B cell (primary cell): Measurements from ENCODE around the gene TNRC6A. TPM values are rescaled to one million over a fixed set of nuclear protein-coding genes. Genes with fewer than 3 reads are reported as not detected.
"Not testable (repeated sequence)": the region's sequence is repeated elsewhere in the genome, so short reads cannot be mapped to it uniquely, and the experiment has no call there.

ENCODE experiments used
- ATAC-seq: fragments of 200-7000 bp; cut with Tn5 transposase; one replicate; pipeline ENCODE4 v1.10.0; 2021; ENCODE audit warnings: low read depth, mild to moderate bottlenecking, moderate number of reproducible peaks, moderate library complexity
- CTCF ChIA-PET: fragments of 350-600 bp; sonication (Branson Sonifier 250); formaldehyde crosslinking; loops from one replicate; lab custom pipeline; 2021; ENCODE audit warnings: antibody characterized with exemption, inconsistent platforms; lab: Charles Lee
- POLR2A ChIA-PET: fragments of 350-600 bp; sonication (Branson Sonifier 250); formaldehyde crosslinking; loops from one replicate; lab custom pipeline; 2021; ENCODE audit warnings: antibody characterized with exemption; lab: Charles Lee
- DNase-seq: peaks from one replicate; pipeline ENCODE4 v3.0.0; 2013
- H2AFZ ChIP-seq: 2 replicates; pipeline ENCODE4 v1.6.1; 2012; ENCODE audit warnings: mild to moderate bottlenecking, low read depth, low read length; ENCODE audit not compliant: insufficient read depth, poor library complexity, severe bottlenecking
- H3K27ac ChIP-seq, 2 donors: 1 replicate in 1 of 2; 2 replicates in 1 of 2; pipeline ENCODE4 v1.5.1; 2012 to 2013; ENCODE audit warnings: low read length in 2 of 2, mild to moderate bottlenecking in 2 of 2, moderate library complexity in 1 of 2
- H3K27me3 ChIP-seq, 4 experiments: fragments of 200-600 bp in 1 of 4; sonication (generic) in 1 of 4; replicated peaks in 1 of 4; 1 replicate in 2 of 4; 2 replicates in 2 of 4; pipeline versions ENCODE4 v1.6.1 to v1.7.0; 2013 to 2016; ENCODE audit warnings: low read length in 3 of 4, mild to moderate bottlenecking in 2 of 4, mixed read lengths in 1 of 4, moderate library complexity in 1 of 4; ENCODE audit not compliant: insufficient read depth in 4 of 4, control insufficient read depth in 3 of 4; ENCODE audit errors: control extremely low read depth in 1 of 4
- H3K36me3 ChIP-seq, 2 experiments: replicated peaks in 1 of 2; 1 replicate in 1 of 2; 2 replicates in 1 of 2; pipeline versions ENCODE4 v1.6.1 to v1.7.1; 2013; ENCODE audit warnings: low read length in 1 of 2; ENCODE audit not compliant: insufficient read depth in 2 of 2, control insufficient read depth in 1 of 2; ENCODE audit errors: control extremely low read depth in 1 of 2, extremely low read depth in 1 of 2
- H3K4me1 ChIP-seq, 2 donors: fragments of 200-600 bp in 1 of 2; sonication (generic) in 1 of 2; 1 replicate in 1 of 2; 2 replicates in 1 of 2; pipeline versions ENCODE4 v1.5.1 to v1.6.1; 2013 to 2017; ENCODE audit warnings: low read length in 2 of 2; ENCODE audit not compliant: control insufficient read depth in 2 of 2, insufficient read depth in 2 of 2
- H3K4me2 ChIP-seq: replicated peaks from 2 replicates; pipeline ENCODE3; 2012; ENCODE audit warnings: mild to moderate bottlenecking, low read depth, low read length; ENCODE audit not compliant: poor library complexity, severe bottlenecking
- H3K4me3 ChIP-seq, 5 experiments: fragments of 200-600 bp in 1 of 5; sonication (generic) in 1 of 5; 1 replicate in 3 of 5; 2 replicates in 2 of 5; pipeline versions ENCODE4 v1.5.1 to v1.7.0; 2011 to 2016; ENCODE audit warnings: low read length in 4 of 5, mild to moderate bottlenecking in 4 of 5, low read depth in 2 of 5, control low read depth in 1 of 5, moderate library complexity in 1 of 5; ENCODE audit not compliant: insufficient read depth in 1 of 5; ENCODE audit errors: control extremely low read depth in 1 of 5, extremely low read depth in 1 of 5
- H3K79me2 ChIP-seq: fragments of 200-600 bp; sonication (generic); one replicate; pipeline ENCODE4 v1.6.0; 2016; ENCODE audit warnings: low read length; ENCODE audit not compliant: control insufficient read depth, insufficient read depth
- H3K9ac ChIP-seq: fragments of 200-600 bp; sonication (generic); 2 replicates; pipeline ENCODE4 v1.6.1; 2017; ENCODE audit warnings: mild to moderate bottlenecking, low read length, moderate library complexity
- H3K9me3 ChIP-seq, 3 donors: one replicate each; pipeline versions ENCODE4 v1.6.1 to v1.7.1; 2013; ENCODE audit warnings: low read length in 2 of 3; ENCODE audit not compliant: control insufficient read depth in 2 of 3, insufficient read depth in 1 of 3; ENCODE audit errors: control extremely low read depth in 1 of 3
- H4K20me1 ChIP-seq: 2 replicates; pipeline ENCODE4 v1.6.0; 2012; ENCODE audit warnings: mild to moderate bottlenecking, low read length; ENCODE audit not compliant: insufficient read depth, control insufficient read depth, poor library complexity, severe bottlenecking
- H3K27ac Mint-ChIP-seq: one replicate; pipeline ENCODE4 v1.8.0; 2021; ENCODE audit warnings: mixed read lengths
- H3K27me3 Mint-ChIP-seq: one replicate; pipeline ENCODE4 v1.8.0; 2021; ENCODE audit warnings: mixed read lengths
- H3K4me1 Mint-ChIP-seq: one replicate; pipeline ENCODE4 v1.8.0; 2021; ENCODE audit warnings: mixed read lengths
- H3K4me3 Mint-ChIP-seq: one replicate; pipeline ENCODE4 v1.8.0; 2021; ENCODE audit warnings: mixed read lengths
- H3K9me3 Mint-ChIP-seq: one replicate; pipeline ENCODE4 v1.8.0; 2022; ENCODE audit warnings: mixed read lengths; ENCODE audit not compliant: insufficient read depth
- CTCF ChIP-seq: fragments of 200-600 bp; IDR thresholded peaks from one replicate; pipeline ENCODE4 v1.8.0; 2022; ENCODE audit warnings: antibody characterized with exemption, mild to moderate bottlenecking
- EZH2 ChIP-seq: IDR thresholded peaks from 2 replicates; pipeline ENCODE4 v1.6.1; 2012; ENCODE audit warnings: borderline replicate concordance, low read depth, mild to moderate bottlenecking, moderate library complexity, low read length; ENCODE audit not compliant: insufficient read depth, poor library complexity, severe bottlenecking
- WGBS: methylation state at CpG from one replicate; pipeline ENCODE4 v1.1.5; 2013; ENCODE audit warnings: missing lambda C conversion rate; ENCODE audit not compliant: insufficient coverage; 5-methylcytosine and 5-hydroxymethylcytosine counted together
- intact Hi-C: fragments of 100-400 bp; cut with micrococcal nuclease; formaldehyde crosslinking; loops from one replicate; pipeline ENCODE4 v1.10.0; 2022
- polyA plus RNA-seq: library from polyadenylated mRNA; depleted of rRNA; stranded (reverse); fragments of >200 nt; gene quantifications from 2 replicates; pipeline ENCODE4 v1.2.3, GENCODE V29; 2012
- total RNA-seq, 2 donors: library from RNA; stranded (reverse); fragments of 120-200 nt in 1 of 2; gene quantifications; 1 replicate in 1 of 2; 2 replicates in 1 of 2; pipeline versions ENCODE4 v1.2.3 to v1.2.4, GENCODE V29; 2013 to 2022

Gene TNRC6A
- total and polyA plus RNA-seq, 2 donors (not counting 1 experiment from before 2014, with no cell fraction given), result 79.3 to 104 TPM

GRCh38 chr16:24844101-24845030, 114.9 kb downstream of the TNRC6A start:
- no peak overlapping the region for H3K4me3 Mint-ChIP-seq
- no peaks in the 10 kb centered on the region for H3K4me1 Mint-ChIP-seq
- H3K27ac Mint-ChIP-seq, result no peak overlapping the region
- Histone ChIP-seq H3K79me2 (no peaks in the 10 kb centered on the region), H3K36me3 (no peaks in the 10 kb centered on the region), H4K20me1 (no peaks in the 10 kb centered on the region), H3K4me1 (no peaks in the 10 kb centered on the region), H3K9ac (no peak overlapping the region), H2AFZ (no peak overlapping the region), H3K27ac (no peak overlapping the region), H3K4me2 (no peak overlapping the region), H3K27me3 (no peaks in the 10 kb centered on the region), H3K4me3 (no peak overlapping the region), H3K9me3 (no peaks in the 10 kb centered on the region)
- H3K27me3 Mint-ChIP-seq, result no peaks in the 10 kb centered on the region
- DNase-seq (no peak), ATAC-seq (no peak)
- no peaks in the 10 kb centered on the region for H3K9me3 Mint-ChIP-seq
- TF ChIP-seq EZH2 (no peak), CTCF (no peak)
- POLR2A ChIA-PET, result no interaction called here
- intact Hi-C loops, result no loop called here
- WGBS, result 80% methylated on average over 16 of the region's 17 CpGs
- CTCF ChIA-PET, result no interaction called here

- H3K27ac ChIP-seq, H3K4me3 ChIP-seq, H3K27ac Mint-ChIP-seq, H2AFZ ChIP-seq, H3K36me3 ChIP-seq, DNase-seq, H3K4me1 Mint-ChIP-seq, CTCF ChIA-PET, H3K9me3 ChIP-seq, intact Hi-C loops, H3K27me3 ChIP-seq, H3K9me3 Mint-ChIP-seq, H3K27me3 Mint-ChIP-seq, H3K9ac ChIP-seq, H3K4me1 ChIP-seq, ATAC-seq, H3K79me2 ChIP-seq, H3K4me2 ChIP-seq, POLR2A ChIA-PET, H3K4me3 Mint-ChIP-seq, H4K20me1 ChIP-seq: not testable (repeated sequence)
- WGBS, result 96% methylated on average over 2 of the region's 2 CpGs
Observed at GRCh38 chr16:24845031-24845365, 115.5 kb downstream of the TNRC6A start.
